ENCODE results near the gene PSAP.

PSAP gene

DNA sequence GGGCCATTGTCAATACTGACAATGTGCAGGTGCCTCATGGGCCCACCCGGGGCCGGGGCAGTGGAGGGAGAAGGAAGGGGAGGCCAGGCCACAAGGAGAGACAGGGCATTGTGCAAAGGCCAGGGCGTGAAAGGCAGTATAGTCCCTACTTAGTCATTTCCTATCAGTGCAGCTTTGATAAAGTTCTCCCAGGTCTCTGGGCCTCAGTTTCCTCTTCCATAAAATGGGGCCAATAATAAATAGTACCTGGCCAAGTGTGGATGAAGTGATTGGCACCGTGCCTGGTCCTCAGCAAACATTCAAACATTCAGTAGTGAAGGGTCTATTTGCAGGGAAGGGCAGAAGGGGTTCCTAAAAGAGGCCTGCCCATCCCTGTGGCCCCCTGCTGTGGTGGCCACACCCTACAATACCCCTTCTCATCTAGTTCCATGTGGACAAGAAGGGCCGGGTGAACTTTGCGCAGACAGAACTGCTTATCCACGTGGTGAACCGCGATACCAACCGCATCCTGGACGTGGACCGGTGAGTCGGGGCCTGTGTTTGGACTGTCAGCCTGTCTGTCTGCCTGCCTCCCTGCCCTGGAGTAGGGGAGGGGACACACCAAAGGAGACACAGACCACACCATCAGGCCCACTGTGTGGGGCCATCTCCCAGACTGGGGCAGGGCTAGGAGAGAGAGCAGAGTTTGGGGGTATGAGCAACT is 40.9 kb downstream of the PSAP start:
- DNase-seq (ENCODE audit: low read depth in 4 of 4, low spot score in 1 of 4), result no peak

DNA sequence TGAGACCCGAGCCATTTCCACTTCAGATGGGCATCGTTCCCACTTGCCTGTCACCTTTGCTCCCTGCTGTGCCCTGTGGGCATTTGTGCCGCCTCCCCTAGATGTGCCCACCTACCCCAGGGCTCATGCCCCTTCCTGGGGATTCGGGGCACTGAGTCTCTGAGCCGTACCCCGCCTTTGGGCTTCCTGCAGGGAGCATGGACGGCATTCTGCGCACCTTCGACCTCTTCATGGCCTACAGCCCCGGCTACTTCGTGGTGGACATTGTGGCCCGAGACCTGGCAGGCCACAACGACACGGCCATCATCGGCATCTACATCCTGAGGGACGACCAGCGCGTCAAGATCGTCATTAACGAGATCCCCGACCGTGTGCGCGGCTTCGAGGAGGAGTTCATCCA is 41.4 kb downstream of the PSAP start:
- no peak for DNase-seq (ENCODE audit: low read depth in 4 of 4, low spot score in 1 of 4)

DNA sequence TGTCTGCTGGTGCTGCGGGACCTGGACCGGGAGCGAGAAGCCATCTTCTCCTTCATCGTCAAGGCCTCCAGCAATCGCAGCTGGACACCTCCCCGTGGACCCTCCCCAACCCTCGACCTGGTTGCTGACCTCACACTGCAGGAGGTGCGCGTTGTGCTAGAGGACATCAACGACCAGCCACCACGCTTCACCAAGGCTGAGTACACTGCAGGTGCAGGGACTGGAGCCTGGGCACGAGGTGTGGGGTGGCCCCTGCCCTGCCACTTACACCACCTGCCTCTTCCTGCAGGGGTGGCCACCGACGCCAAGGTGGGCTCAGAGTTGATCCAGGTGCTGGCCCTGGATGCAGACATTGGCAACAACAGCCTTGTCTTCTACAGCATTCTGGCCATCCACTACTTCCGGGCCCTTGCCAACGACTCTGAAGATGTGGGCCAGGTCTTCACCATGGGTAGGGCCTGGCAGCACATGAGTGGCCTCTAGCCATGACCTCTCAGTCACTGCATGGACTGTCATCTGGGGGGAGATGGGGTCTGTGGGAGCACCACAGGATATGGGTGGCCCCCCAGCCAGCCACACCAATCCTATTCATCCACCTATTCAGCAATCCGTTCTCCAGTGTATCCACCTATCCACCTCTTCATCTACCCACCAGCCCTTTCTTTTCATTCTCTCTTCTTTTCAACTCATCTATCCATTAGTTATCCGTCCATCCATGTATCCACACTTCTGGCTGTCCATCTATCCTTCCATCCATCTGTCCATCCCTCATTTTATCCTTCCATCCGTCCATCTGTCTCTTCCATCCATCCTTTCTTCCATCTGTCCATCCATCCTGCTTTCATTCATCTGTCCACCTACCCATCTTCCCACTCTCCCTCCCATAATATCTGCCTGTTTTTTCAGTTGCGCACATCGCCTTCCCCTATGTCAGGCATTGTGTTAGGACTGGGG is 43.2 kb downstream of the PSAP start:
- DNase-seq (ENCODE audit: low read depth in 4 of 4, low spot score in 1 of 4), result no peak

DNA sequence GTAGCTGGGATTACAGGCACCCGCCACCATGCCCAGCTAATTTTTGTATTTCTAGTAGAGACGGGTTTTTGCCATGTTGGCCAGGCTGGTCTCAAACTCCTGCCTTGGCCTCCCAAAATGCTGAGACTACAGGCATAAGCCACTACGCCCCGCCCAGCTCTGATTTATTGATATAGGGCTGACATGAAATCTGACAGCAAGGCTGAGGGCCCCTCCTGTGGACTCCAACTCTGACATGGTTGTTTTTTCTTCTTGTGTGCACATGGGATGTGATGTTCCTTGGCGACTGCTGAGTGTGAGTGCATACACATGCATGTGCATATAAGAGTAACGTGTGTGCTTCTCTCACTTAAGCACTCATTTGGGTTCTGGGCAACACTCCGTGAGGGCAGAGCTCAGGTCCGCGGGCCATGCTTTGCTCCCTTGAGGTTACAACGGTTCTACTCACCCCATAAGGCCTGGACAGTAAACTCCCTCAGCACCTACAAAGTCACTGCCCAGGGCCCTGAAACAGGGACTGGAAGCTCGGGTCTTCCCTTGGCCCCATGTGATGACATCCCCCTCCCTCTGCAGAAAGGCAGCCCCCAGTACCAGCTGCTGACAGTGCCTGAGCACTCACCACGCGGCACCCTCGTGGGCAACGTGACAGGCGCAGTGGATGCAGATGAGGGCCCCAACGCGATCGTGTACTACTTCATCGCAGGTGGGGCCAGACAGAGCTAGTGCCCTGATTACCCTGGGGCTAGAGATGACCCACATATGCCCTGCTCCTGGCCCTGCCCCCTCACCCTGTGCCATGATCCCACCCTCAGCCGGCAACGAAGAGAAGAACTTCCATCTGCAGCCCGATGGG is 44.1 kb downstream of the PSAP start:
- no peak for DNase-seq (ENCODE audit: low read depth in 4 of 4, low spot score in 1 of 4)

DNA sequence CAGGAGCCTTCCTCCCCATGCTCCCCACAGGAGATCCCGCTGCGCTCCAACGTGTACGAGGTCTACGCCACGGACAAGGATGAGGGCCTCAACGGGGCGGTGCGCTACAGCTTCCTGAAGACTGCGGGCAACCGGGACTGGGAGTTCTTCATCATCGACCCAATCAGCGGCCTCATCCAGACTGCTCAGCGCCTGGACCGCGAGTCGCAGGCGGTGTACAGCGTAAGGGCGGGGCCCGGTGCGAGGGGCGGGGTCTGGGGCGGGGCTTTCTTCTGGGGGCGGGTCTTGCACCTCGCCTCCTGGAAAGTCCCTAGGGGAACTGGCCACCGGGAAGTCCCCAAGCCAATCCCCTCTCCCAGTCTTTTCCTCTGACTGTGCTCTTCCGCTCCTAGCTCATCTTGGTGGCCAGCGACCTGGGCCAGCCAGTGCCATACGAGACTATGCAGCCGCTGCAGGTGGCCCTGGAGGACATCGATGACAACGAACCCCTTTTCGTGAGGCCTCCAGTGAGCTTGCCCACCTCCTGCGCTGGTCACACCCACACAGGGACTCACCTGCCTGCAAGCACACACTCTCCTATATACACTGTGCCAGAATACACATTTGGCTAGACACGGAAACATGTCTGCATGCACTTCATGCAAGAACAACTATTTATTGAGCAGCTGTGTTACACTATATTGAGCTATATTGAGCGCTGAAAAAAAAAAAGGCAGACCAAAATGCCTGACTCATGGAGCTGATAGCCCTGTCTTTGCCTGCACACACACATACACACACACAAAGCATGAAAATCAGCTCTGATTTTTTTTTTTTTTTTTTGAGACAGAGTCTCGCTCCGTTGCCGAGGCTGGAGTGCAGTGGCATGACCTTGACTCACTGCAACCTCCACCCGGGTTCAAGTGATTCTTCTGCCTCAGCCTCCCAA is 45.0 kb downstream of the PSAP start:
- no peak for DNase-seq (ENCODE audit: low read depth in 4 of 4, low spot score in 1 of 4)

DNA sequence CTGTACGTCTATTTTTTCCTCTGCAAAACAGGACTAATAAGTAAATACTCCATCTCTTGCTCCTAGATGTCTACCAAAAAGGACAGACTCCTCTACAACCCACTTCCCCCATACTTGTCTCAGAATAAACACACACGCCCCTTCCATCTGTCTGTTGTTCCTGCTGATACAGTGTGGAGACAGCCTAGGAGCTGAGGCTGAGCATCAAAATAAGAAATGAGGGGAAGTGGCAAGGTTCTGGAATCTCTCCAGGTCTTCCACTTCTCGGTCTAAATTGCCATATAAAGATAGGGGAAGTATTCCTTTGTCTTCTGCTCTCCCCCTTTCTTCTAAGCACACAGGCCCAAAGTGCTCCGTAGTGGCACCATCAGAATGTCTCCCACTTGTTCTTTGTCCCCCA is 47.0 kb downstream of the PSAP start:
- DNase-seq (ENCODE audit: low read depth in 4 of 4, low spot score in 1 of 4), result no peak

DNA sequence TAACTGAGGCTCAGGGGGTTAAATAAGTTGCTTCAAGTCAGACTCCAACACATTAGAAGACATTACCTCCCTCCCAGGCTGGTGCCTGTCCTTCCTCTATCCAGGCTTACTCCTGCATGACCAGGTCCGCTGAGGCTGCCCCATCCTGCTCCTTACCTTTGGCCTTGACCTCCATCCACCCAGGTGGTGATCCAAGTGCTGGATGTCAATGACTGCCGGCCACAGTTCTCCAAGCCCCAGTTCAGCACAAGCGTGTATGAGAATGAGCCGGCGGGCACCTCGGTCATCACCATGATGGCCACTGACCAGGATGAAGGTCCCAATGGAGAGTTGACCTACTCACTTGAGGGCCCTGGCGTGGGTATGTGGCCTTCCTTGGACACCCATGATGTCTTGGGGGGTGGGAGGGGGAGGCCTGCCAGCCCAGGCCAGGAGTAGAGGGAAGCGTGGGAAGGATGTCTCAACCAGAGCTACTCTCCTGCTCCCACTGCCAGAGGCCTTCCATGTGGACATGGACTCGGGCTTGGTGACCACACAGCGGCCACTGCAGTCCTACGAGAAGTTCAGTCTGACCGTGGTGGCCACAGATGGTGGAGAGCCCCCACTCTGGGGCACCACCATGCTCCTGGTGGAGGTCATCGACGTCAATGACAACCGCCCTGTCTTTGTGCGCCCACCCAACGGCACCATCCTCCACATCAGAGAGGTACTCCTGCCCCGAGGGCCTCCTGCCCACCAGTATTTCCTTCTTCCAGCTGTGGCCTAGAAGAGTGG is 48.1 kb downstream of the PSAP start:
- no peak for DNase-seq (ENCODE audit: low read depth in 4 of 4, low spot score in 1 of 4)

DNA sequence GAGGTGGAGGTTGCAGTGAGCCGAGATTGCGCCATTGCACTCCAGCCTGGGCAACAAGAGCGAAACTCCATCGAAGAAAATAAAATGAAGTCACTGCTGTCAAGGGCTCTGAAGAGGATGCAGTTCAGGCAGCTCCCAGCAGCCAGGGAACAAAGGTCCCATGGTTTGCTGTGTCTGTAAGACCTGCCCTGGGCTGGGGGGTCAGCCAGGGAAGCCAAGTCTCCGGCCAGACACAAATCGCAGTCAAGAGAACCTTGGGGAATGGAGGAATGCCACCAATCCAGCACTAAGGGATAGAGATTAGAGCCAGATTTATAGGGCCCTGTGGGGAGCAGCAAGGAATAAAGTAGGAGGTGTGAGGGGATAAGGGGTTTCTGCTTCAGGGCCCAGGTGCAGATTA is 48.8 kb downstream of the PSAP start:
- no peak for DNase-seq (ENCODE audit: low read depth in 4 of 4, low spot score in 1 of 4)

DNA sequence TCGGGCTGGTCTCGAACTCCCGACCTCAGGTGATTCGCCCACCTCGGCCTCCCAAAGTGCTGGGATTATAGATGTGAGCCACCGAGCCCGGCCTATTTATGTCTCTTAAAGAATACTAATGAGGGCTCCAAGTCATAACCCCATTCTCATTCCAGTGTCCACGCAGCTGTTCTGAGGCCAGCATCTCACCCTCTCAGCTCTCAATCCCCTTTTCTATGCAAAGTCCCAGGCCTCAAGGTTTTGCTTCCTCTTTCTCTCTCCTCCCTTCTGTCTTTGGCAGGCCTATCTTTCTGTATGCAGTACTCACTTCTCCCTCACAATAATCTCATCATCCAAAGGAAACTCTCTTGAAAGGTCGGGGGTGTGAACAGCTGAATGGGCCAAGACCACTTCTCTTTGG is 49.7 kb downstream of the PSAP start:
- no peak for DNase-seq (ENCODE audit: low read depth in 4 of 4, low spot score in 1 of 4)

DNA sequence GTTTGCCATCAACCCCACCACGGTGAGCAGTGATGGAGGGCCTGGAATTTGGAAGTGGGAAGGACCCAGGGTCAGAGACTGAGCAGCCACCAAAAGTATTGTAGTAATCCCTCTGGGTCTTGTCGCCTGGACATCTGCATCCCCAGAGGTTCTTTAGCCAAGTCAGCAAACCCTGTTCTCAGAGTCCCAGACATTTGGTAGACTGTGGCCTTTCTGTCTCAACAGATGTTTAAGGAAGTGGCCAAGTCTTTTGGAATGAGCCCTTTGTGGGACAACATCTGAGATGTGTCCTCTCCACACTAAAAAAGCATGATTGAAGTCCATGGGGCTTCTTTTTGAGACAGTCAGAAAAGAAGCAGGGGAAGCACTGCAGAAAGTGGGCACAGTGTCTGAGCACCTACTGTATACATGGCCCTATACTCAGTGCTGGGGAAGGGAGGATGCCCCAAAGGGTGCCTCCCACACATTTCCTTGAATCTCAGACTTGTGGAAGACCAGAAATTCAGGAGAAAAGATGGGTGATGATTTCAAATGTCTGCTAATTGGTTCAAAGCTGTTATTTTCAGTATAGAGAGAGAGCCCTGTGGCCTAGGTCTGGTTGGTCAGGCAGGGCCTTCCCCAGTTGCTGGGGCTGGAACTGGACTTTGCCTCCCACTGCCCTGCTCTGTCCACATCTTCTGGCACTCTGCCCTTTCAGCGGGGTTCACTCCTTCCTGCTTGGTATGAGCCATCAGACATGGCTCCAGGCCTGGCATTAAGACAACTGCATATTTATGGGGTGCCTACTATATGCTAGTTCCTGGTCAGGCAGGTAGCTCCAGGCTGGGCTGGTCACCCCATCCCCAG is 51.2 kb downstream of the PSAP start:
- no peak for DNase-seq (ENCODE audit: low read depth in 4 of 4, low spot score in 1 of 4)

DNA sequence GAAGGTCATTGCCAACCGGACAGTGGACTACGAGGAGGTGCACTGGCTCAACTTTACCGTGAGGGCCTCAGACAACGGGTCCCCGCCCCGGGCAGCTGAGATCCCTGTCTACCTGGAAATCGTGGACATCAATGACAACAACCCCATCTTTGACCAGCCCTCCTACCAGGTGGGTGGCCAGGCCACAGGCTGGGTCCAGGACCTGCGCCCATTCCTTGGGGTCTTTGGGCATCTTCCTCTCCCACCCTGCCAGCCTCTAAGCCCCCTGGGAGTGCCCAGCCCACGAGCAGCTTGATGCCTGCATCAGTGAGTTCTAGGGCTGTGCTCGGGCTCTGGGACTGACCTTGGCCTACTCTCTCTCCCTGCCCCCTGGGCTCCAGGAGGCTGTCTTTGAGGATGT is 51.9 kb downstream of the PSAP start:
- DNase-seq (ENCODE audit: low read depth in 4 of 4, low spot score in 1 of 4), result no peak

DNA sequence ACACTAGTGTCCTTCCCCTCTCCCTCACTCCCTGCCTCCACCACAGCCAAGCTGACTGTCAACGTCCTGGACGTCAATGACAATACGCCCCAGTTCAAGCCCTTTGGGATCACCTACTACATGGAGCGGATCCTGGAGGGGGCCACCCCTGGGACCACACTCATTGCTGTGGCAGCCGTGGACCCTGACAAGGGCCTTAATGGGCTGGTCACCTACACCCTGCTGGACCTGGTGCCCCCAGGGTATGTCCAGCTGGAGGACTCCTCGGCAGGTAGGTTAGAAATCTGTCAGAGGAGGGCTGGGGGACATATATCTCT is 52.8 kb downstream of the PSAP start:
- no peak for DNase-seq (ENCODE audit: low read depth in 4 of 4, low spot score in 1 of 4)

DNA sequence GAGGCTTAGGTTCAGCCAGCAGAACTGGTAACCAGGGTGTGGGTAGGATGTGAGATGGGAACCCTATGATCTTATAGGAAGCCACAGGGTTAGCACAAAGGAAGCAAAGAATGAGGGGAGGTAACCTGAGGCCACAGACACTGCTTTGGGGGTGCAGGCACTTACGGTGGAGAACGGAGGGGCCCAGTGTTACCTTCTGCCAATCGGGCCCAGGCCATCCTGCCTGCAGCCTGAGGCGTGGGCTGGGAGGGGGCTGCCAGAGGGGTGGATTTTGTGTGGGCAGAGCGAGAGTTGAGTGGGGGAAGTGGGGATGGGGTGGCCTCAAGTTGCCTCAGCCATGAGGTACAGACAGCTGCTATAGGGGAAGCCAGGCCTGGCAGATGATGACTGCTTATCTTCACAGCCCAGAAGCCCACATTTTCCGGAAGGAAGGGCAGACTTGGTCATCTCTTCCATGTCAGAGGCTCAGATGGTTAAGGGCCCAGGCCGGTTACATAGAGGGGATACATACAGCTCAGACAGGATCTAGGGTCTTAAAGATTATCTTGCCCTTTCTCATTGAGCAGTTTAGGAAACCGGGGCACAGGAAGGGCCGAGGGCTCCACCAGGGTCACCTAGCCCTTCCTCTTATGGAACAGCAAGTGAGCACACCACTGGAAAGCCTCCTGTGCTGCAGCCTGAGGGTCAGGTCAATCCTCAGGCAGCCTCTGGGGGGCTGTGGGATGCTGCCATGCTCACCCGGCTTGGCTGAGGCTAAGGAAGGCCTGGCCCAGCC is 53.3 kb downstream of the PSAP start:
- no peak for DNase-seq (ENCODE audit: low read depth in 4 of 4, low spot score in 1 of 4)

DNA sequence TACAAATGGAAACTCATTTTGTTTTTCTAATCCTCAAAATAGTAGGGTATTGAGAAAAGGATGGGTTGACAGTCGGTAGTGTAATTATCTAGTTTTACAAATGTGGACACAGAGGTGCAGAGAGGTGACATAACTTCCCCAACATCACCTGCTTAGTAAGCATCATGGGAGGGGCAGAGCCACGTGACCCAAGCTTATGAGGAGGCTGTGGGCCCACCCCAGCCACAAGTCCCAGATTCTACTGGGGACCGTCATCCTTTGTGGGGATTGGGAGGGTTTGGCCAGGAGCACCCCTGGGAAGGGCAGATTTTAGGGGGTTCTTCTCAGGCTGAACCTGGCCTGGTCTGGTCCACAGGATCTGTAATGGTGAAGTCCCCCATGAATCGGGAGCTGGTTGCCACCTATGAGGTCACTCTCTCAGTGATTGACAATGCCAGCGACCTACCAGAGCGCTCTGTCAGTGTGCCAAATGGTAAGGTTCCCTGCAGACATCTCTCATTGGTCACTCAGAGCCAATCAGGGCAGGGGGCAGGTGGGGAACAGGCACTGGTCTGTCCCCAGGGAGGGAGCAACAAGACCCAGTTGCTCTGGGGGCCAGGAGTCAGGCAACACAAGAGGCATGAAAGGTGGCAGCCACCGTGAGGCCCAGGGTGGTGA is 54.2 kb downstream of the PSAP start:
- DNase-seq (ENCODE audit: low read depth in 4 of 4, low spot score in 1 of 4), result no peak

DNA sequence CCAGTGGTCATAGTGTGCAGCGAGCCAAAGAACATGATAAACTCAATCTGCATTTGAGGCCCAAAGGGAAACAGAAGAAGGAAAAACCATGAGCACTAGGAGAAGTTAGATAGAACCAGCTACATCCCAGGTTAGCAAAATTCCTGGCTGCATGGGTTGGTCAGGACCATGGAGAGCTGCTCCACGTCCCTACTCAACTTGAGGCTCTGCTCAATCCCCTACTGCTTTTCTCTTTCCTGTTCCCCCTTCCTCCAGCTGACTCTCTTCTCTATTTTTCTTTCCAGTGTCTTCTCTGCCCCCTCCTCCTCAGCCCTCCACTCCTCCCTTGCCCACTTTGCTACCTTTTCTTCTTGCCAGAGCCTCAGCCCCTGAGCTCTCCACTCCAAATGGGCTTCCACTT is 55.8 kb downstream of the PSAP start:
- no peak for DNase-seq (ENCODE audit: low read depth in 4 of 4, low spot score in 1 of 4)

DNA sequence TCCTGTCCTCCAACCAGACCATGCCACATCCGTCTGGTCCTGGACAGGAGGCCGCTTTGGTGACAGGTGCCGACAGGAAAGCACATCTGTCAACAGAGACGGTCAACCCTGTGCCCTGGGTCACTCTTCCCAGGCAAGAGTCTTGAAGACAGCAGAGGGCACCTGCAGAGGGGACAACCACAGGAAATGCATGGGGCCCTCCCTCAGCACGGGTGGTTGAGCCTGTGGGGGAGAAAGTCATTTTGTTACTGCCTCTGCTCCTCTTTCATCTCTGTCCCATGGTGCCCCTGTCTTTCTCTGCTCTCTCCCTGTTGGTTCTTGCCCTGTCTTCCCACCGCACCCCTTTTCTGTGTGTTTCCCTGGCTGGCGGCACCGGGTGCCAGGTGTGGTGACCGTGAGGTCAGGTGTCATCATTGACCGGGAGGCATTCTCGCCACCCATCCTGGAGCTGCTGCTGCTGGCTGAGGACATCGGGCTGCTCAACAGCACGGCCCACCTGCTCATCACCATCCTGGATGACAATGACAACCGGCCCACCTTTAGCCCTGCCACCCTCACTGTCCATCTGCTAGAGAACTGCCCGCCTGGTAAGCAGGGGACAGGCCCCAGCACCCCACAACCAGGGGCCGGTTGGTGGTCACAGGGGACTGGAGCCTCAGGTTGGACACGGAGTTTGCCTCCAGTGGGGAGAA is 60.2 kb downstream of the PSAP start:
- DNase-seq (ENCODE audit: low read depth in 4 of 4, low spot score in 1 of 4), result no peak

DNA sequence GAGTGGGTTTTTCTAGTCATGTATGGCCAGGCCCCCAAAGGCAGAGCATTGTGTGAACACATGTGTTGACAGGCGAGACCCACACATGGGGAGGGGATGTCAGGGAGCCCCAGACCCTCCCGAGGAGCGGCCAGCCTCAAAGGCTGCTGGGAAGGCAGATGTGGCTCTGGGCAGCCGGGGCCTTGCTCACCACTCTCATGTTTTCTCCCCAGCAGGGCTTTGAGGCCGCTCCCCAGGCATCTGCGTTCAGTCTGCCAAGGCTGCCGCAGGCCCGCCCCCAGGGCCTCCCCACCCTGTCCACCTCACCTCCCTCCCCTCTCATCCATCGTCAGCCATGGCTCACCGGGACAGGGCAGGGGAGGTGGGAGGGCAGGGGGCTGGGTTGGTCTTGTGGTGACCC is 61.2 kb downstream of the PSAP start:
- no peak for DNase-seq (ENCODE audit: low read depth in 4 of 4, low spot score in 1 of 4)

All from stimulated activated CD4-positive, alpha-beta T cell treated with anti-CD3 and anti-CD28 coated beads, Interleukin-1b, Interleukin-23, amount 100 ng/mL, for 24 hours (primary cell).